WTC11 (cell line): ENCODE measurements around the gene ATOX1. TPM values are rescaled to one million over a fixed set of nuclear protein-coding genes. Genes with fewer than 3 reads are reported as not detected.

Source experiments
- AR ChIP-seq: fragments of 250-450 bp; sonication (Bioruptor Pico); IDR thresholded peaks from 2 replicates; pipeline ENCODE4 v1.9.0; 2021; ENCODE audit warnings: mild to moderate bottlenecking
- CBFB ChIP-seq: sonication (generic); formaldehyde crosslinking; IDR thresholded peaks from 2 replicates; pipeline ENCODE4 v1.8.1; 2022; ENCODE audit warnings: mild to moderate bottlenecking, low read depth, missing genetic modification reagents
- E2F5 ChIP-seq: sonication (generic); formaldehyde crosslinking; IDR thresholded peaks from 2 replicates; pipeline ENCODE4 v1.8.1; 2022; ENCODE audit warnings: mild to moderate bottlenecking, moderate library complexity, missing genetic modification reagents
- ERG ChIP-seq: fragments of 250-450 bp; sonication (Bioruptor Pico); IDR thresholded peaks from 2 replicates; pipeline ENCODE4 v1.8.0; 2021; ENCODE audit warnings: mild to moderate bottlenecking
- ESRRA ChIP-seq: sonication (generic); formaldehyde crosslinking; IDR thresholded peaks from 2 replicates; pipeline ENCODE4 v1.8.1; 2022; ENCODE audit warnings: mild to moderate bottlenecking, missing genetic modification reagents, borderline replicate concordance
- FOXP1 ChIP-seq: sonication (generic); formaldehyde crosslinking; IDR thresholded peaks from 2 replicates; pipeline ENCODE4 v1.8.0; 2022; ENCODE audit warnings: missing genetic modification reagents, mild to moderate bottlenecking, moderate library complexity, borderline replicate concordance
- GRHL2 ChIP-seq: fragments of 250-450 bp; sonication (Bioruptor Pico); IDR thresholded peaks from 2 replicates; pipeline ENCODE4 v1.8.0; 2022; ENCODE audit warnings: mild to moderate bottlenecking, moderate library complexity; ENCODE audit not compliant: insufficient replicate concordance, severe bottlenecking
- HMGXB4 ChIP-seq: sonication (generic); formaldehyde crosslinking; IDR thresholded peaks from 2 replicates; pipeline ENCODE4 v1.8.1; 2023; ENCODE audit warnings: mild to moderate bottlenecking, moderate library complexity, missing genetic modification reagents
- IRF2 ChIP-seq: sonication (generic); formaldehyde crosslinking; IDR thresholded peaks from 2 replicates; pipeline ENCODE4 v1.8.0; 2022; ENCODE audit warnings: low read depth, missing genetic modification reagents, borderline replicate concordance
- MXD4 ChIP-seq: fragments of 250-450 bp; sonication (Bioruptor Pico); IDR thresholded peaks from 2 replicates; pipeline ENCODE4 v1.8.0; 2021; ENCODE audit warnings: mild to moderate bottlenecking, moderate library complexity, borderline replicate concordance
- MYBL2 ChIP-seq: sonication (generic); formaldehyde crosslinking; IDR thresholded peaks from 2 replicates; pipeline ENCODE4 v1.8.1; 2023; ENCODE audit warnings: mild to moderate bottlenecking, moderate library complexity, missing genetic modification reagents
- RORB ChIP-seq: fragments of 250-450 bp; sonication (Bioruptor Pico); IDR thresholded peaks from 2 replicates; pipeline ENCODE4 v1.9.0; 2021; ENCODE audit warnings: mild to moderate bottlenecking
- TEAD1 ChIP-seq: sonication (generic); formaldehyde crosslinking; IDR thresholded peaks from 2 replicates; pipeline ENCODE4 v1.8.0; 2022; ENCODE audit warnings: mild to moderate bottlenecking, missing genetic modification reagents
- TEAD4 ChIP-seq: sonication (generic); formaldehyde crosslinking; IDR thresholded peaks from 2 replicates; pipeline ENCODE4 v1.8.0; 2022; ENCODE audit warnings: mild to moderate bottlenecking, missing genetic modification reagents
- USF1 ChIP-seq: sonication (generic); formaldehyde crosslinking; IDR thresholded peaks from 2 replicates; pipeline ENCODE4 v1.8.0; 2022; ENCODE audit warnings: mild to moderate bottlenecking, missing genetic modification reagents
- ZBTB21 ChIP-seq: sonication (generic); formaldehyde crosslinking; IDR thresholded peaks from 2 replicates; pipeline ENCODE4 v1.8.1; 2023; ENCODE audit warnings: mild to moderate bottlenecking, missing genetic modification reagents, borderline replicate concordance
- ZMAT4 ChIP-seq: fragments of 250-450 bp; sonication (Bioruptor Pico); IDR thresholded peaks from 2 replicates; pipeline ENCODE4 v1.9.0; 2021; ENCODE audit warnings: mild to moderate bottlenecking
- ZNF263 ChIP-seq: sonication (generic); formaldehyde crosslinking; IDR thresholded peaks from 2 replicates; pipeline ENCODE4 v1.8.1; 2022; ENCODE audit warnings: low read depth, mild to moderate bottlenecking, moderate library complexity, missing genetic modification reagents
- ZNF317 ChIP-seq: sonication (generic); formaldehyde crosslinking; IDR thresholded peaks from 2 replicates; pipeline ENCODE4 v1.8.1; 2023; ENCODE audit warnings: low read depth, mild to moderate bottlenecking, moderate library complexity, missing genetic modification reagents, borderline replicate concordance
- ZNF671 ChIP-seq: fragments of 250-450 bp; sonication (Bioruptor Pico); IDR thresholded peaks from 2 replicates; pipeline ENCODE4 v1.8.0; 2021; ENCODE audit warnings: mild to moderate bottlenecking
- total RNA-seq: library from RNA; stranded (reverse); gene quantifications from 3 replicates; pipeline ENCODE4 v1.2.3, GENCODE V29; 2021
- TF ChIP-seq, protein P1 (sequence below): sonication (generic); formaldehyde crosslinking; IDR thresholded peaks from 2 replicates; pipeline ENCODE4 v1.8.1; 2023; ENCODE audit warnings: mild to moderate bottlenecking, missing genetic modification reagents
- TF ChIP-seq, protein P2 (sequence below): sonication (generic); formaldehyde crosslinking; IDR thresholded peaks from 2 replicates; pipeline ENCODE4 v1.8.1; 2022; ENCODE audit warnings: low read depth, mild to moderate bottlenecking, moderate library complexity, missing genetic modification reagents, borderline replicate concordance
- TF ChIP-seq, protein P3 (sequence below): fragments of 250-450 bp; sonication (Bioruptor Pico); IDR thresholded peaks from 2 replicates; pipeline ENCODE4 v2.1.2; 2022; ENCODE audit warnings: mild to moderate bottlenecking, moderate library complexity
- TF ChIP-seq, protein P4 (sequence below): sonication (generic); formaldehyde crosslinking; IDR thresholded peaks from 2 replicates; pipeline ENCODE4 v1.8.0; 2022; ENCODE audit warnings: mild to moderate bottlenecking, missing genetic modification reagents

Gene ATOX1
- total RNA-seq, 1 experiment from 2014 or later = 76.4 TPM

GRCh38 chr5:151772029-151772845 is 13.8 kb upstream of the ATOX1 start (continued):
- TF ChIP-seq USF1 (CRISPR knock-in tag) (no peak), ZMAT4 (no peak), ESRRA (CRISPR knock-in tag) (no peak; the same call in 1 of the 2 replicates), MYBL2 (CRISPR knock-in tag) (peak; percentile 22), TEAD1 (CRISPR knock-in tag) (no peak), ZNF671 (CRISPR knock-in tag) (no peak), CBFB (CRISPR knock-in tag) (no peak), GRHL2 (CRISPR knock-in tag) (no peak), ZNF317 (CRISPR knock-in tag) (no peak), FOXP1 (CRISPR knock-in tag) (0 out of 2 replicates have a peak, but pooled peaks have one; percentile 70), HMGXB4 (no peak), IRF2 (CRISPR knock-in tag) (no peak), ZBTB21 (no peak), E2F5 (CRISPR knock-in tag) (no peak), ERG (CRISPR knock-in tag) (no peak), AR (CRISPR knock-in tag) (no peak), TEAD4 (CRISPR knock-in tag) (no peak), ZNF263 (CRISPR knock-in tag) (no peak), RORB (CRISPR knock-in tag) (no peak), MXD4 (CRISPR knock-in tag) (no peak)
- TF ChIP-seq, protein P1, sequence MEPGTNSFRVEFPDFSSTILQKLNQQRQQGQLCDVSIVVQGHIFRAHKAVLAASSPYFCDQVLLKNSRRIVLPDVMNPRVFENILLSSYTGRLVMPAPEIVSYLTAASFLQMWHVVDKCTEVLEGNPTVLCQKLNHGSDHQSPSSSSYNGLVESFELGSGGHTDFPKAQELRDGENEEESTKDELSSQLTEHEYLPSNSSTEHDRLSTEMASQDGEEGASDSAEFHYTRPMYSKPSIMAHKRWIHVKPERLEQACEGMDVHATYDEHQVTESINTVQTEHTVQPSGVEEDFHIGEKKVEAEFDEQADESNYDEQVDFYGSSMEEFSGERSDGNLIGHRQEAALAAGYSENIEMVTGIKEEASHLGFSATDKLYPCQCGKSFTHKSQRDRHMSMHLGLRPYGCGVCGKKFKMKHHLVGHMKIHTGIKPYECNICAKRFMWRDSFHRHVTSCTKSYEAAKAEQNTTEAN (CRISPR knock-in tag) = peak; percentile 37; the same call in 1 of the 2 replicates
- TF ChIP-seq, protein P2, sequence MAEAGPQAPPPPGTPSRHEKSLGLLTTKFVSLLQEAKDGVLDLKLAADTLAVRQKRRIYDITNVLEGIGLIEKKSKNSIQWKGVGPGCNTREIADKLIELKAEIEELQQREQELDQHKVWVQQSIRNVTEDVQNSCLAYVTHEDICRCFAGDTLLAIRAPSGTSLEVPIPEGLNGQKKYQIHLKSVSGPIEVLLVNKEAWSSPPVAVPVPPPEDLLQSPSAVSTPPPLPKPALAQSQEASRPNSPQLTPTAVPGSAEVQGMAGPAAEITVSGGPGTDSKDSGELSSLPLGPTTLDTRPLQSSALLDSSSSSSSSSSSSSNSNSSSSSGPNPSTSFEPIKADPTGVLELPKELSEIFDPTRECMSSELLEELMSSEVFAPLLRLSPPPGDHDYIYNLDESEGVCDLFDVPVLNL (CRISPR knock-in tag) = peak; percentile 27; the same call in 1 of the 2 replicates
- TF ChIP-seq, protein P3, sequence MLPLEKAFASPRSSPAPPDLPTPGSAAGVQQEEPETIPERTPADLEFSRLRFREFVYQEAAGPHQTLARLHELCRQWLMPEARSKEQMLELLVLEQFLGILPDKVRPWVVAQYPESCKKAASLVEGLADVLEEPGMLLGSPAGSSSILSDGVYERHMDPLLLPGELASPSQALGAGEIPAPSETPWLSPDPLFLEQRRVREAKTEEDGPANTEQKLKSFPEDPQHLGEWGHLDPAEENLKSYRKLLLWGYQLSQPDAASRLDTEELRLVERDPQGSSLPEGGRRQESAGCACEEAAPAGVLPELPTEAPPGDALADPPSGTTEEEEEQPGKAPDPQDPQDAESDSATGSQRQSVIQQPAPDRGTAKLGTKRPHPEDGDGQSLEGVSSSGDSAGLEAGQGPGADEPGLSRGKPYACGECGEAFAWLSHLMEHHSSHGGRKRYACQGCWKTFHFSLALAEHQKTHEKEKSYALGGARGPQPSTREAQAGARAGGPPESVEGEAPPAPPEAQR (CRISPR knock-in tag) = no peak
- TF ChIP-seq, protein P4, sequence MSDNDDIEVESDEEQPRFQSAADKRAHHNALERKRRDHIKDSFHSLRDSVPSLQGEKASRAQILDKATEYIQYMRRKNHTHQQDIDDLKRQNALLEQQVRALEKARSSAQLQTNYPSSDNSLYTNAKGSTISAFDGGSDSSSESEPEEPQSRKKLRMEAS (CRISPR knock-in tag) = no peak
